ENCODE measurements around the gene CIRBP.
A peak's percentile ranks its signal among the peaks of the same experiment; 100 is the strongest.

Gene CIRBP

GRCh38 chr19:1261538-1261797 is 7.7 kb upstream of the CIRBP start:
- intact Hi-C loops (cut with DNase I): no loop called here
- peak in 1 of 42 donors; percentile 37 for DNase-seq

- peak in 11 of 42 donors; percentile 25 to 75 (median 56) for DNase-seq
- intact Hi-C loops (cut with DNase I): no loop called here
Observed at GRCh38 chr19:1261798-1262622, 7.1 kb upstream of the CIRBP start.

GRCh38 chr19:1262623-1263123 is 6.5 kb upstream of the CIRBP start:
- intact Hi-C loops (cut with DNase I): no loop called here

GRCh38 chr19:1263188-1263587 is 5.9 kb upstream of the CIRBP start:
- intact Hi-C loops (cut with DNase I): no loop called here
- no peak for DNase-seq

More at GRCh38 chr19:1262623-1263123, 6.5 kb upstream of the CIRBP start:
- no peak for DNase-seq

GRCh38 chr19:1264801-1265614 is 4.1 kb upstream of the CIRBP start:
- peak in 1 of 42 donors; percentile 24 for DNase-seq
- intact Hi-C loops (cut with DNase I): no loop called here

GRCh38 chr19:1265615-1266128 is 3.5 kb upstream of the CIRBP start:
- intact Hi-C loops (cut with DNase I): loop anchor here (2.0 kb wide), 1 partner anchor 17 kb away; the partner anchor contains the start of gene MIDN
- DNase-seq: peak in 2 of 42 donors; percentile 25 to 61

GRCh38 chr19:1266129-1266915 is 2.8 kb upstream of the CIRBP start:
- intact Hi-C loops (cut with DNase I): loop anchor here (2.0 kb wide), 1 partner anchor 18 kb away; the partner anchor contains the start of gene MIDN
- DNase-seq: peak in 40 of 42 donors; percentile 69 to 89 (median 80)

- intact Hi-C loops (cut with DNase I): loop anchor here (2.0 kb wide), 1 partner anchor 18 kb away; the partner anchor contains the start of gene MIDN
- peak in 38 of 42 donors; percentile 56 to 92 (median 80) for DNase-seq
Observed at GRCh38 chr19:1266916-1267476, 2.1 kb upstream of the CIRBP start.

- intact Hi-C loops (cut with DNase I): loop anchor here (2.0 kb wide), 1 partner anchor 19 kb away; the partner anchor contains the start of gene MIDN
- DNase-seq: peak in 10 of 42 donors; percentile 35 to 75 (median 54)
Observed at GRCh38 chr19:1267477-1268225, 1.5 kb upstream of the CIRBP start.

- intact Hi-C loops (cut with DNase I): no loop called here
- DNase-seq: peak in 3 of 42 donors; percentile 12 to 58 (median 21)
Observed at GRCh38 chr19:1268226-1269064, 687 bp upstream of the CIRBP start.

GRCh38 chr19:1269478-1270212 is 513 bp downstream of the CIRBP start:
- DNase-seq: peak; percentile 62 to 92 (median 82)
- intact Hi-C loops (cut with DNase I): no loop called here

GRCh38 chr19:1270213-1270853 is 1.2 kb downstream of the CIRBP start:
- no peak for DNase-seq
- intact Hi-C loops (cut with DNase I): no loop called here

GRCh38 chr19:1270854-1271527 is 1.9 kb downstream of the CIRBP start:
- intact Hi-C loops (cut with DNase I): no loop called here
- DNase-seq: no peak

GRCh38 chr19:1271528-1272422 is 2.6 kb downstream of the CIRBP start:
- DNase-seq: no peak
- intact Hi-C loops (cut with DNase I): no loop called here

All from head of caudate nucleus (tissue), 42 donors.